Measurements from ENCODE around the gene HES7.

Gene HES7

DNA sequence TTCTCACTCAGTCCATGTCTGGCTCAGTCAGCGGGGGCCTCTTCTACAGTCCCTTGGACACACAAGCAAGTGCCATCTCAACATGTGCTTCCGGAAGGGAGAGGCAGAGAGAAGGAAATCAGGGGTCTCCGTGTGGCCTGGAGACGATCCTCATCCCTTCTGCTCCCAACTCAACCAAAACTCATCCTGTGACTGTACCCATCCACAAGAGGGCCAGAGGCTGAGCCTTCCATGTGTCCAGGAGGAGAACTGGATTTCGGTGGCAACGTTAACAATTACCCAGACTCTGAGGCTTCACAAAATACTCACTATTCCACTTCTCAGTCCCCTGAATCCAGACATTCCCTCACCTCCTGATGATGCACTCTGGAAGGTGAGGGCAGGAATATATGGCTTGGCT, 28.5 kb downstream of the HES7 start:
- no peaks in the 10 kb centered on the region for H3K4me1 ChIP-seq (ENCODE audit: insufficient read depth, poor library complexity, severe bottlenecking)
- no peaks in the 10 kb centered on the region for H3K27me3 ChIP-seq (ENCODE audit: insufficient read depth, poor library complexity, severe bottlenecking)
- H3K4me3 ChIP-seq (ENCODE audit: severe bottlenecking): no peak overlapping the region
- ATAC-seq (ENCODE audit: low read depth) (no peak), DNase-seq (ENCODE audit: low spot score) (no peak)
- H3K9me3 ChIP-seq (ENCODE audit: severe bottlenecking): no peaks in the 10 kb centered on the region
- no peaks in the 10 kb centered on the region for H3K36me3 ChIP-seq (ENCODE audit: low read depth)
- no peak overlapping the region for H3K27ac ChIP-seq (ENCODE audit: poor library complexity, severe bottlenecking)
- TF ChIP-seq, protein P1, sequence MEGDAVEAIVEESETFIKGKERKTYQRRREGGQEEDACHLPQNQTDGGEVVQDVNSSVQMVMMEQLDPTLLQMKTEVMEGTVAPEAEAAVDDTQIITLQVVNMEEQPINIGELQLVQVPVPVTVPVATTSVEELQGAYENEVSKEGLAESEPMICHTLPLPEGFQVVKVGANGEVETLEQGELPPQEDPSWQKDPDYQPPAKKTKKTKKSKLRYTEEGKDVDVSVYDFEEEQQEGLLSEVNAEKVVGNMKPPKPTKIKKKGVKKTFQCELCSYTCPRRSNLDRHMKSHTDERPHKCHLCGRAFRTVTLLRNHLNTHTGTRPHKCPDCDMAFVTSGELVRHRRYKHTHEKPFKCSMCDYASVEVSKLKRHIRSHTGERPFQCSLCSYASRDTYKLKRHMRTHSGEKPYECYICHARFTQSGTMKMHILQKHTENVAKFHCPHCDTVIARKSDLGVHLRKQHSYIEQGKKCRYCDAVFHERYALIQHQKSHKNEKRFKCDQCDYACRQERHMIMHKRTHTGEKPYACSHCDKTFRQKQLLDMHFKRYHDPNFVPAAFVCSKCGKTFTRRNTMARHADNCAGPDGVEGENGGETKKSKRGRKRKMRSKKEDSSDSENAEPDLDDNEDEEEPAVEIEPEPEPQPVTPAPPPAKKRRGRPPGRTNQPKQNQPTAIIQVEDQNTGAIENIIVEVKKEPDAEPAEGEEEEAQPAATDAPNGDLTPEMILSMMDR (IDR thresholded peaks at IDR 0.05; ENCODE audit: poor library complexity, severe bottlenecking): no peak

GRCh38 chr17:8091033-8091687, 32.7 kb downstream of the HES7 start:
- no peaks in the 10 kb centered on the region for H3K27me3 ChIP-seq (ENCODE audit: insufficient read depth, poor library complexity, severe bottlenecking)
- no peak for DNase-seq (ENCODE audit: low spot score)

DNA sequence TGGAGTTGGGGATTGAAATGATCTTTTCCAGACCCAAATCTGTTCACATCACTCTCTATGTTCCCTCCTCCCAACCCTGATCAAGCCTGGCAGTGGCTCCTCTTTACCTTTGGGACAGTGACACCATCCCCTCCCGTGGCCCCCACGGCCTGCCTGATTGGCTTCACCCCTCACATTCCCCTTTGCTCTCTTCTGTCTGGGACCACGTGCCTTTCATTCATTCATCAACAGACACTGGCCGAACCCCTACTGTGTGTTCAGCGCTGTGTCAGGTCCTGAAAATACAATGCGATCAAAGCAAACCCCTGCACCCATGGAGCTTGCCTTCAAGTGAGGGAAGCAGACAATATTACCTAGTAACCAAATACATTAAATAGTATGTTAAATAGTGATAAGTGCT, 34.2 kb downstream of the HES7 start:
- no peaks in the 10 kb centered on the region for H3K27me3 ChIP-seq (ENCODE audit: insufficient read depth, poor library complexity, severe bottlenecking)
- no peak overlapping the region for H3K4me3 ChIP-seq (ENCODE audit: severe bottlenecking)
- DNase-seq (ENCODE audit: low spot score) (no peak), ATAC-seq (ENCODE audit: low read depth) (no peak)
- H3K9me3 ChIP-seq (ENCODE audit: severe bottlenecking): no peaks in the 10 kb centered on the region
- TF ChIP-seq, protein P1 (IDR thresholded peaks at IDR 0.05; ENCODE audit: poor library complexity, severe bottlenecking): no peak
- no peaks in the 10 kb centered on the region for H3K4me1 ChIP-seq (ENCODE audit: insufficient read depth, poor library complexity, severe bottlenecking)
- no peak overlapping the region for H3K27ac ChIP-seq (ENCODE audit: poor library complexity, severe bottlenecking)
- H3K36me3 ChIP-seq (ENCODE audit: low read depth): no peaks in the 10 kb centered on the region

More at GRCh38 chr17:8091033-8091687, 32.7 kb downstream of the HES7 start:
- no peak overlapping the region for H3K27ac ChIP-seq (ENCODE audit: poor library complexity, severe bottlenecking)
- no peak overlapping the region for H3K4me3 ChIP-seq (ENCODE audit: severe bottlenecking)
- no peaks in the 10 kb centered on the region for H3K9me3 ChIP-seq (ENCODE audit: severe bottlenecking)
- TF ChIP-seq, protein P1 (IDR thresholded peaks at IDR 0.05; ENCODE audit: poor library complexity, severe bottlenecking): no peak
- H3K4me1 ChIP-seq (ENCODE audit: insufficient read depth, poor library complexity, severe bottlenecking): no peaks in the 10 kb centered on the region
- ATAC-seq (ENCODE audit: low read depth): no peak
- H3K36me3 ChIP-seq (ENCODE audit: low read depth): no peaks in the 10 kb centered on the region

DNA sequence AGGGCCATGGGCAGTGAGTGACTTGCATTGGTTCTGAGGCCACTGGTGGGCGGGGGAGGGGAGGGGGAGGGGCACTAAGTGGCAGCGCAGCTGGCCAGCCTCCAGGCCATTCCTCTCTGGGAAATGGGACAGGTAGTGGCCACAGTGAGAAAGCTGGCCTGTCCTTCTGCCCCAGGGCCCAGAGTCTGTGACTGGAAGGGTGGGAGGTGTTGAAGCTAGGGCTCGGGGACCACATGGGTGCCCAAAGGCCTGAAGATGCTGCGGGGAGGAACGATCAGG, 36.0 kb downstream of the HES7 start:
- no peaks in the 10 kb centered on the region for H3K4me1 ChIP-seq (ENCODE audit: insufficient read depth, poor library complexity, severe bottlenecking)

More for the DNA sequence above, 36.0 kb downstream of the HES7 start:
- Histone ChIP-seq H3K9me3 (ENCODE audit: severe bottlenecking) (no peaks in the 10 kb centered on the region), H3K27ac (ENCODE audit: poor library complexity, severe bottlenecking) (no peak overlapping the region), H3K36me3 (ENCODE audit: low read depth) (no peaks in the 10 kb centered on the region), H3K4me3 (ENCODE audit: severe bottlenecking) (no peak overlapping the region), H3K27me3 (ENCODE audit: insufficient read depth, poor library complexity, severe bottlenecking) (no peaks in the 10 kb centered on the region)
- DNase-seq (ENCODE audit: low spot score) (no peak), ATAC-seq (ENCODE audit: low read depth) (no peak)
- TF ChIP-seq, protein P1 (IDR thresholded peaks at IDR 0.05; ENCODE audit: poor library complexity, severe bottlenecking): no peak

All from RWPE2 (cell line).